IPS-18a (cell line): ENCODE data around the gene FHIT.

ENCODE experiments used
- H3K27ac ChIP-seq: one replicate; pipeline ENCODE4 v1.5.1; 2013; ENCODE audit warnings: low read length
- H3K27me3 ChIP-seq: one replicate; pipeline ENCODE4 v1.6.1; 2013; ENCODE audit warnings: mild to moderate bottlenecking, low read length; ENCODE audit not compliant: control insufficient read depth, insufficient read depth
- H3K36me3 ChIP-seq: one replicate; pipeline ENCODE4 v1.6.1; 2013; ENCODE audit warnings: low read depth, low read length; ENCODE audit not compliant: control insufficient read depth
- H3K4me1 ChIP-seq: one replicate; pipeline ENCODE4 v1.6.1; 2013; ENCODE audit warnings: low read depth, low read length; ENCODE audit not compliant: control insufficient read depth
- H3K4me3 ChIP-seq: one replicate; pipeline ENCODE4 v1.5.1; 2013; ENCODE audit warnings: low read length
- H3K9ac ChIP-seq: one replicate; pipeline ENCODE4 v1.6.1; 2013; ENCODE audit warnings: mild to moderate bottlenecking, low read length, moderate library complexity
- H3K9me3 ChIP-seq: one replicate; pipeline ENCODE4 v1.6.1; 2013; ENCODE audit warnings: low read depth, low read length; ENCODE audit not compliant: control insufficient read depth

The FHIT gene

GRCh38 chr3:60073942-60074341, 1177.3 kb downstream of the FHIT start:
- no peaks in the 10 kb centered on the region for H3K4me1 ChIP-seq
- no peak overlapping the region for H3K27ac ChIP-seq
- H3K9ac ChIP-seq: no peak overlapping the region

DNA sequence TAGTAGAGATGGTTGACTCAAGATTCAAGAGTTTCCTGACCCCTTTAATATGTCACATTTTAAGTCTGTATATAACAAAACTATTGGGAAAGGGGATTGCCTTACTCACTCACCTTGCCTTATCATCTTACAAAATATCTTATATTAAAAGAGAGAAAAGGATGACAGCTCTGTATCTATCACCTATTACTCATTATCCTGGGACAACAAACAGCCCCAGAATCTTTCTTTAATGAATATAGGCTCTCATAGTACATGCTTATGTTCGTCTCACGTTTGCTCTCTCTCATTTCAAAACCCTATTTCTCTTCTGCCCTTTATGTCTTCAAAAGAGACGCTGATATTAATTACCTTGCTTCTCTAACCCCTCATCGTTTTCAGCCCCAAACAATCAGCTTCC, 1178.0 kb downstream of the FHIT start:
- H3K27ac ChIP-seq: no peak overlapping the region
- H3K4me1 ChIP-seq: no peaks in the 10 kb centered on the region
- H3K27me3 ChIP-seq: no peaks in the 10 kb centered on the region
- H3K4me3 ChIP-seq: no peak overlapping the region
- H3K9me3 ChIP-seq: no peaks in the 10 kb centered on the region
- H3K9ac ChIP-seq: no peak overlapping the region
- H3K36me3 ChIP-seq: no peaks in the 10 kb centered on the region

More at GRCh38 chr3:60073942-60074341, 1177.3 kb downstream of the FHIT start:
- Histone ChIP-seq H3K4me3 (no peak overlapping the region), H3K9me3 (no peaks in the 10 kb centered on the region), H3K36me3 (no peaks in the 10 kb centered on the region), H3K27me3 (no peaks in the 10 kb centered on the region)

GRCh38 chr3:60070366-60070765, 1180.9 kb downstream of the FHIT start:
- Histone ChIP-seq H3K4me1 (no peaks in the 10 kb centered on the region), H3K4me3 (no peak overlapping the region), H3K36me3 (no peaks in the 10 kb centered on the region), H3K27ac (no peak overlapping the region), H3K9ac (no peak overlapping the region), H3K9me3 (no peaks in the 10 kb centered on the region), H3K27me3 (no peaks in the 10 kb centered on the region)

DNA sequence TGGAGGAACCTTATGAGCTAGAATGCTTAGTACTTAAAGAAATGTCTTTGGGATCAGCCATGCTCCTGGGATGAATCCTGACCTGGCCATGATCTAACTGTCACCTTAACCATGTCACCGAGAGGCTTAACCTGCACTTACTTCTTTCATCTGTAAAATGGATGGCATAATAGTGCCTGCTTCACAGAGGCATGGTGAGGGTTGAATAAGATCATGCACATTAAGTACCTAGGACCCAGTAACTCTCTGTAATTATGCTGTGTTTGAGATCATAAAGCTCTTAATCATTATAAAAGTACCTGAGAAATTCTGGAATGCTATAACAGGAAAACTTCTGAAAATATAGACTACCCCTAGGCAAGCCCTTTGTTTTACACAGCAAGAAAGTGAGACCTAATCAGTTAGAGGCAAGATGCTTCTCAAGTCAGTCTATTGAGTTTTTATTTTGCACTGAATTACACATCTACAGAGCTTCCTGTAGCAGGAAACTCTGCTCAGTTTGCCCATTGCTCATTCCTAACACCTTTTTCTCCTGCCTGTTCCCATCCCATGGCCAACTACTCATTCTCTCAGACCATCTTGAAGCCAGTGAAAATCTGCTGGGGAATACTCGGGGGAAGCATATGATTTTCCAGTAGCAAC, 1185.9 kb downstream of the FHIT start:
- no peak overlapping the region for H3K9ac ChIP-seq
- H3K9me3 ChIP-seq: no peaks in the 10 kb centered on the region
- no peaks in the 10 kb centered on the region for H3K36me3 ChIP-seq
- no peaks in the 10 kb centered on the region for H3K27me3 ChIP-seq
- no peak overlapping the region for H3K4me3 ChIP-seq
- H3K27ac ChIP-seq: no peak overlapping the region
- H3K4me1 ChIP-seq: no peaks in the 10 kb centered on the region

- no peaks in the 10 kb centered on the region for H3K36me3 ChIP-seq
- no peaks in the 10 kb centered on the region for H3K9me3 ChIP-seq
- H3K27ac ChIP-seq: no peak overlapping the region
- no peak overlapping the region for H3K9ac ChIP-seq
- no peaks in the 10 kb centered on the region for H3K27me3 ChIP-seq
- H3K4me1 ChIP-seq: no peaks in the 10 kb centered on the region
- no peak overlapping the region for H3K4me3 ChIP-seq
These were observed 1186.8 kb downstream of the FHIT start for GRCh38 chr3:60064210-60065178.

GRCh38 chr3:60056404-60056803, 1194.8 kb downstream of the FHIT start:
- Histone ChIP-seq H3K4me3 (no peak overlapping the region), H3K27me3 (no peaks in the 10 kb centered on the region), H3K4me1 (no peaks in the 10 kb centered on the region), H3K27ac (no peak overlapping the region), H3K9ac (no peak overlapping the region), H3K36me3 (no peaks in the 10 kb centered on the region), H3K9me3 (no peaks in the 10 kb centered on the region)

DNA sequence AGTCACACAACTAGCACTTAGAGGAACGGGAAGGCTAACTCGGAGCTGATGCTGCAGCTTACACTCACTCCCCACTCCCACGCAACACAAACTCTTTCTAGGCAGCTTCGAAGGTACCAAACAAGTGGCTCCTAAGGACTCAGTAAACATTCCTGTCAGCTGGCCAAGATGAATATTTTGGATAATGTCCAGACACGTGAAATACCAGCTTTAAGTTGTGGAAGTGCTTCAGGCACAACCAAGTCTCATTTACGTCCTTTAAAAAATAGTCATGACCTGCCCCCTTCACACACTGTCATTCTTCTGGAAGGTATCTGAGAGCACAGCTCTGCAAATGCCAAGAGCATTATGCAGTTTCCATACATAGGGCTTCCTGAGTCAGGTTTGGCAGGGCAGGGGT, 1195.5 kb downstream of the FHIT start:
- no peak overlapping the region for H3K9ac ChIP-seq
- no peaks in the 10 kb centered on the region for H3K4me1 ChIP-seq
- H3K36me3 ChIP-seq: no peaks in the 10 kb centered on the region
- H3K27me3 ChIP-seq: no peaks in the 10 kb centered on the region
- no peak overlapping the region for H3K4me3 ChIP-seq
- no peaks in the 10 kb centered on the region for H3K9me3 ChIP-seq
- no peak overlapping the region for H3K27ac ChIP-seq

- H3K4me1 ChIP-seq: no peaks in the 10 kb centered on the region
- H3K9me3 ChIP-seq: no peaks in the 10 kb centered on the region
- no peak overlapping the region for H3K9ac ChIP-seq
- no peak overlapping the region for H3K4me3 ChIP-seq
- no peaks in the 10 kb centered on the region for H3K36me3 ChIP-seq
- no peak overlapping the region for H3K27ac ChIP-seq
- H3K27me3 ChIP-seq: no peaks in the 10 kb centered on the region
These were observed 1197.6 kb downstream of the FHIT start for GRCh38 chr3:60053526-60054265.

DNA sequence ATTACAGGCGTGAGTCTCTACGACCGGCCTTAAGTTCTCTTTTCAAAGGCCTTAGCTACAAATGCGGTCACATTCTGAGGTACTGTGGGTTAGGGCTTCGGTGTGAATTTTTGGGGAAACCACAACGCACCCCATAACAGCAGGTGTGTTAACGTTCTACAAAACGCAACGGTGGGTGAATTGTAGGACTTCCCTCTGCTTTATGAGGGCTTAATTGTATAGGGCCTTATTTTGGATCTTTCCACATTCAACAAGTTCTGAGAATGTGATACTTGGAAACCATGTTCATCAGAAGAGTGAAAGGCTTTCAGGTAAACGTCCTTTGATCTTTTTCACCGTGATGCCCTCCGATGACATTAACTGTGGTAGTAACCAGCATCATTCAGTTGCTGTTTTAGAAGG, 1202.8 kb downstream of the FHIT start:
- Histone ChIP-seq H3K4me1 (no peaks in the 10 kb centered on the region), H3K9me3 (no peaks in the 10 kb centered on the region), H3K27ac (no peak overlapping the region), H3K27me3 (no peaks in the 10 kb centered on the region), H3K36me3 (no peaks in the 10 kb centered on the region), H3K9ac (no peak overlapping the region), H3K4me3 (no peak overlapping the region)

DNA sequence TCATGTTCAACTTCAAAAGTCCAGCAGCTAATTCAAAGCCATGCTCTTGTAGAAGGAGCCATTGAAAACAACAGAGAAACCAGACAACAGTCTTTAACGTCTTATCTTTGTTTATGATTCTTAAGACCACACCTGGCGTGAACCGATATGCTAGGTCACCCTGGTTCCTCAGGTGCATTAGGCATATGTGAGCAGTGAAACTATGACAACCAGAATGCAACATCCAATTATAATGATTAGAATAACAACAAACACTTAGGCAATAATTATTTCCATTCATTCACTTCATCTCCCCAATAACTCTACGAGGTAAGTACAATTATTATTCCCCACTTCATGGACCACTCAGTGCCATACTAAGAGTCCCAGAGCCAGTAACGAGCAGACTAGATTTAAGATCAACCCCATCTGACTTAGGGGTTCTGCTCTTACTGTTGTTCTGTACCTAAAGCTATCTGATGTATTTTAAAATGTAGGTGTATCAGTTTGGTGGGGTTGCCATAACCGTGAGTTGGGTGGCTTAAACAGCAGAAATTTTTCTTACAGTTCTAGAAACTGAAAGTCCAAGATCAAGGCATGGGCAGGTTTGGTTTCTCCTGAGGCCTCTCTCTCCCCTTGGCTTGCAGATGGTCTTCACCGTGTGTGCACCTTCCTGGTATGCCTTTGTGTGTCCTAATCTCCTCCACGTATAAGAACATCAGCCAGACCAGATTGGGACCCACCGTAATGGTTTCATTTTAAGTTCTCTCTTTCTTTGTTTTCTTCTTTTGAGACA, 1203.6 kb downstream of the FHIT start:
- Histone ChIP-seq H3K9me3 (no peaks in the 10 kb centered on the region), H3K4me1 (no peaks in the 10 kb centered on the region), H3K9ac (no peak overlapping the region), H3K4me3 (no peak overlapping the region), H3K27me3 (no peaks in the 10 kb centered on the region), H3K36me3 (no peaks in the 10 kb centered on the region), H3K27ac (no peak overlapping the region)

DNA sequence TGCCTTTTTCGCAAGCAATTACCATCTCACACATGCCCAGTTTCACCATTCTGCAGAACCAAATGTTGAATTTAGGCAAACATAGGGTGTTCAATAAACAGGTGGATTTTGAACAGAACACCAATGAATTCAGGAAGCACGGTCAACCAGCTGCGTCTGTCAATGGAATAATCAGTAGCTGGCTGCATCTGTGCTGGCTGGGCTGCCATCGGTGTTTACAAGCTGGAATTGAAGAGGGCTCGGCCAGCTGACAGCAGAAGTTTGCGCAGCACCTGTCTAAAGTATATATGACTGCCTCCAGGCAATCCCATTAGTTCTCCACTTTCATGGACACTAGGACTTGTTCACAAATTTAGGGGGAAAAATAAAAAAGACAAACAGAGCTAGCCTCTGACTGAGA, 1205.0 kb downstream of the FHIT start:
- H3K4me1 ChIP-seq: no peaks in the 10 kb centered on the region

More for the DNA sequence above, 1205.0 kb downstream of the FHIT start:
- Histone ChIP-seq H3K27me3 (no peaks in the 10 kb centered on the region), H3K27ac (no peak overlapping the region), H3K9ac (no peak overlapping the region), H3K4me3 (no peak overlapping the region), H3K36me3 (no peaks in the 10 kb centered on the region), H3K9me3 (no peaks in the 10 kb centered on the region)
